ENCODE results near the gene IVD.
A peak's percentile ranks its signal among the peaks of the same experiment; 100 is the strongest.

IVD gene

DNA sequence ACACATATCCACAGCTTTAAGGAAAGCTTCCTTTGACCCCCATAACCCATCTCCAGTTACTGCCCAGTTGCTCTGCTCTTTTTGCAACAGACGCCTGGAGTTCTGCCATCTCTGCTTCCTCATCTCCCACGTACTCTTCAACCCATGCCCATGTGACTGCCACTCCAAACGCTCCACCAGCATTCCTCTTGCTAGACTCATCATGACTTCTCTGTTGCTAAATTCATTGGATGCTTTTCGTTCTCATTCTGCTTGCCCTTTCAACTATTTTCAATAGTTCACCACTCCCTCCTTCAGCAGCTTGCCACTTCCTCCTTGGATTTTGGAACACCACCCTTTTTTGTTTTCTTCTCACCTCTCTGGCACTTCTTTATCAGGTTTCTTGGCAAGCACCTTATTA is 25.7 kb upstream of the IVD start:
- peaks cover 7% of the 10 kb centered on the region for H3K36me3 ChIP-seq
- H3K27me3 ChIP-seq (ENCODE audit: insufficient read depth, low read depth, severe bottlenecking), result no peaks in the 10 kb centered on the region
- no peak for DNase-seq
- H3K4me3 ChIP-seq (ENCODE audit: low read depth, low read length), result no peak overlapping the region
- no peak for TF ChIP-seq CTCF (IDR thresholded peaks at IDR 0.05; ENCODE audit: low read depth, low read length)
- H3K9me3 ChIP-seq (ENCODE audit: severe bottlenecking), result no peaks in the 10 kb centered on the region
- no peak overlapping the region for H3K27ac ChIP-seq

GRCh38 chr15:40380636-40381035 is 25.0 kb upstream of the IVD start:
- no peak for TF ChIP-seq CTCF (IDR thresholded peaks at IDR 0.05; ENCODE audit: low read depth, low read length)
- H3K27ac ChIP-seq, result no peak overlapping the region

GRCh38 chr15:40381818-40382529 is 23.6 kb upstream of the IVD start:
- no peak for DNase-seq
- Histone ChIP-seq H3K36me3 (peaks cover 26% of the 10 kb centered on the region), H3K9me3 (ENCODE audit: severe bottlenecking) (no peaks in the 10 kb centered on the region), H3K27me3 (ENCODE audit: insufficient read depth, low read depth, severe bottlenecking) (no peaks in the 10 kb centered on the region), H3K4me3 (ENCODE audit: low read depth, low read length) (no peak overlapping the region), H3K27ac (peak overlapping the region; percentile 33; the same call in 1 of the 2 replicates)
- no peak for TF ChIP-seq CTCF (IDR thresholded peaks at IDR 0.05; ENCODE audit: low read depth, low read length)

More at GRCh38 chr15:40380636-40381035, 25.0 kb upstream of the IVD start:
- Histone ChIP-seq H3K36me3 (peaks cover 15% of the 10 kb centered on the region), H3K27me3 (ENCODE audit: insufficient read depth, low read depth, severe bottlenecking) (no peaks in the 10 kb centered on the region), H3K4me3 (ENCODE audit: low read depth, low read length) (no peak overlapping the region), H3K9me3 (ENCODE audit: severe bottlenecking) (no peaks in the 10 kb centered on the region)
- no peak for DNase-seq

- Histone ChIP-seq H3K27ac (peak within 1 kb of the TSS; percentile 88), H3K4me3 (ENCODE audit: low read depth, low read length) (peak within 1 kb of the TSS; percentile 71), H3K36me3 (peaks cover 35% of the 10 kb centered on the region), H3K9me3 (ENCODE audit: severe bottlenecking) (no peaks in the 10 kb centered on the region), H3K27me3 (ENCODE audit: insufficient read depth, low read depth, severe bottlenecking) (no peaks in the 10 kb centered on the region)
- DNase-seq, result peak; percentile 94
- TF ChIP-seq CTCF (IDR thresholded peaks at IDR 0.05; ENCODE audit: low read depth, low read length), result no peak
Observed at GRCh38 chr15:40382580-40383456, 22.8 kb upstream of the IVD start, which contains the start of gene KNSTRN. Gene KNSTRN (plus strand): TSS chr15:40382721. CDS start chr15:40382836, 115 bp downstream.

DNA sequence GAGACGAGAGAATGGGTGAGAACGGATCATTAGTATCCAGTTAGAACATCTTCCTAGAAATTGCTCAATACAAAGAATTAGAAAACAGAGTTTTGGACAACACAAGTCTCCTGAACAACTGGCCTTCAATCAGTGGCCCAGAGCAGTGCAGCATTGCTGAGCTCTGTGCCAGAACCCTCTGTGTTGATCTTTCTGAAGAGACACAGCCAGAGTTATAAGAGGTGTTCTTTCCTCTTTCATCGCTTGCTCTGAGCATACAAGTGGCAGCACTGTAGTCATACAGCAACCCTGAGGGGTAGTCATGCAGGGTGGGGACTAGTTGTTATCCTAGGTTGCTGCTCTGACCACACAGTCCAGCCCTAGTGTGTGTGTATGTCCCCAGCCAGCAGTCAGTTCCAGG is 19.1 kb upstream of the IVD start:
- no peak for TF ChIP-seq CTCF (IDR thresholded peaks at IDR 0.05; ENCODE audit: low read depth, low read length)
- Histone ChIP-seq H3K36me3 (peaks cover 71% of the 10 kb centered on the region), H3K27me3 (ENCODE audit: insufficient read depth, low read depth, severe bottlenecking) (no peaks in the 10 kb centered on the region), H3K4me3 (ENCODE audit: low read depth, low read length) (no peak overlapping the region), H3K27ac (no peak overlapping the region), H3K9me3 (ENCODE audit: severe bottlenecking) (no peaks in the 10 kb centered on the region)
- DNase-seq, result no peak

All from WERI-Rb-1 (cell line).